Prostate gland (tissue), 2 donors: ENCODE data around the gene NAPEPLD.
"Not testable (repeated sequence)": the region's sequence is repeated elsewhere in the genome, so short reads cannot be mapped to it uniquely, and the experiment has no call there.

Source experiments
- POLR2A ChIP-seq: fragments of 450-650 bp; IDR thresholded peaks from one replicate; pipeline ENCODE4 v1.6.1; 2016; ENCODE audit warnings: antibody characterized with exemption, mild to moderate bottlenecking
- POLR2AphosphoS5 ChIP-seq: sonication (generic); formaldehyde crosslinking; IDR thresholded peaks from one replicate; pipeline ENCODE4 v1.6.1; 2017; ENCODE audit warnings: antibody characterized with exemption
- TF ChIP-seq, protein P1 (sequence below), 4 experiments: fragments of 200-600 bp in 2 of 4; fragments of 450-650 bp in 2 of 4; sonication (generic) in 2 of 4; IDR thresholded peaks; 1 replicate in 3 of 4; 2 replicates in 1 of 4; pipeline ENCODE4 v1.5.1; 2016 to 2019; ENCODE audit warnings: antibody characterized with exemption in 4 of 4, mild to moderate bottlenecking in 2 of 4, moderate library complexity in 2 of 4

DNA sequence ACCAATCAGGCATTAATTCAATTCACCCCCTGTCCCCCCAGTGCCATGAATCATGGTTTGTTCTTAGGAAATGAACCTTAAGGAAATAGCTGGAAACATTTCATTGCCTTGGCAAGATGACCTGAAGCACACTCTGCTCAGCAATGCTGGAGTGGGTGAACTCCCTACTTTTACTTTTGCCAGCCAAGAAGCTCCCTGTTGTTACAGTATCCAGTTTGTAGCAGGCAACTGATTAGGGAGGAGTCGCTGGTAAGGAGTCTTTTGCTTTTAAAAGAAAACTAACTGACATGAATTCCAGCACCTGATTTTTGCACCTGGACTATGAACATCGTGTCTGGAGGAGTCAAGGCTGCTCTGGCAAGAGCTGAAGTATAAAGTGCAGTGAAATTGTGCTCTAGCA is 13.7 kb upstream of the NAPEPLD start:
- TF ChIP-seq POLR2A, POLR2AphosphoS5: not testable (repeated sequence)
- TF ChIP-seq, protein P1, sequence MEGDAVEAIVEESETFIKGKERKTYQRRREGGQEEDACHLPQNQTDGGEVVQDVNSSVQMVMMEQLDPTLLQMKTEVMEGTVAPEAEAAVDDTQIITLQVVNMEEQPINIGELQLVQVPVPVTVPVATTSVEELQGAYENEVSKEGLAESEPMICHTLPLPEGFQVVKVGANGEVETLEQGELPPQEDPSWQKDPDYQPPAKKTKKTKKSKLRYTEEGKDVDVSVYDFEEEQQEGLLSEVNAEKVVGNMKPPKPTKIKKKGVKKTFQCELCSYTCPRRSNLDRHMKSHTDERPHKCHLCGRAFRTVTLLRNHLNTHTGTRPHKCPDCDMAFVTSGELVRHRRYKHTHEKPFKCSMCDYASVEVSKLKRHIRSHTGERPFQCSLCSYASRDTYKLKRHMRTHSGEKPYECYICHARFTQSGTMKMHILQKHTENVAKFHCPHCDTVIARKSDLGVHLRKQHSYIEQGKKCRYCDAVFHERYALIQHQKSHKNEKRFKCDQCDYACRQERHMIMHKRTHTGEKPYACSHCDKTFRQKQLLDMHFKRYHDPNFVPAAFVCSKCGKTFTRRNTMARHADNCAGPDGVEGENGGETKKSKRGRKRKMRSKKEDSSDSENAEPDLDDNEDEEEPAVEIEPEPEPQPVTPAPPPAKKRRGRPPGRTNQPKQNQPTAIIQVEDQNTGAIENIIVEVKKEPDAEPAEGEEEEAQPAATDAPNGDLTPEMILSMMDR (IDR thresholded peaks at IDR 0.05): not testable (repeated sequence)
